ENCODE data around the gene ANO2.

The ANO2 gene

GRCh38 chr12:5969156-5969973 lies 24.3 kb upstream of the ANO2 start:
- no peak for ATAC-seq

GRCh38 chr12:5967645-5968415 lies 22.8 kb upstream of the ANO2 start:
- Mint-ChIP-seq H3K4me3 (no peak overlapping the region), H3K27me3 (peaks cover 9% of the 10 kb centered on the region), H3K9me3 (no peaks in the 10 kb centered on the region), H3K27ac (no peak overlapping the region), H3K4me1 (no peaks in the 10 kb centered on the region)
- DNase-seq (no peak), ATAC-seq (no peak)

More at GRCh38 chr12:5969156-5969973, 24.3 kb upstream of the ANO2 start:
- H3K9me3 Mint-ChIP-seq, result no peaks in the 10 kb centered on the region
- no peak overlapping the region for H3K4me3 Mint-ChIP-seq
- H3K27me3 Mint-ChIP-seq, result peaks cover 6% of the 10 kb centered on the region
- H3K4me1 Mint-ChIP-seq, result no peaks in the 10 kb centered on the region
- H3K27ac Mint-ChIP-seq, result no peak overlapping the region
- no peak for DNase-seq

- Mint-ChIP-seq H3K4me3 (no peak overlapping the region), H3K27ac (no peak overlapping the region), H3K27me3 (peaks cover 9% of the 10 kb centered on the region), H3K4me1 (no peaks in the 10 kb centered on the region), H3K9me3 (no peaks in the 10 kb centered on the region)
- no peak for DNase-seq
- ATAC-seq, result no peak
Measured at GRCh38 chr12:5966486-5967095, 21.5 kb upstream of the ANO2 start.

GRCh38 chr12:5965950-5966383 lies 20.9 kb upstream of the ANO2 start:
- Mint-ChIP-seq H3K4me1 (no peaks in the 10 kb centered on the region), H3K27me3 (peaks cover 9% of the 10 kb centered on the region), H3K4me3 (no peak overlapping the region), H3K27ac (peak overlapping the region in 1 of 2 donors; percentile 85), H3K9me3 (no peaks in the 10 kb centered on the region)
- peak; percentile 40 to 48 for DNase-seq
- peak; percentile 88 for ATAC-seq

- H3K4me3 Mint-ChIP-seq, result no peak overlapping the region
- no peaks in the 10 kb centered on the region for H3K9me3 Mint-ChIP-seq
- ATAC-seq, result no peak
- peak overlapping the region in 1 of 2 donors; percentile 85 for H3K27ac Mint-ChIP-seq
- H3K4me1 Mint-ChIP-seq, result no peaks in the 10 kb centered on the region
- H3K27me3 Mint-ChIP-seq, result peaks cover 9% of the 10 kb centered on the region
- DNase-seq, result no peak
Measured at GRCh38 chr12:5964913-5965900, 20.1 kb upstream of the ANO2 start.

GRCh38 chr12:5963515-5963914 lies 18.5 kb upstream of the ANO2 start:
- ATAC-seq, result no peak
- no peaks in the 10 kb centered on the region for H3K4me1 Mint-ChIP-seq

GRCh38 chr12:5960783-5961182 lies 15.7 kb upstream of the ANO2 start:
- Mint-ChIP-seq H3K27ac (no peak overlapping the region), H3K9me3 (no peaks in the 10 kb centered on the region), H3K4me3 (no peak overlapping the region), H3K4me1 (no peaks in the 10 kb centered on the region), H3K27me3 (peaks cover 9% of the 10 kb centered on the region)
- DNase-seq (no peak), ATAC-seq (no peak)

More at GRCh38 chr12:5963515-5963914, 18.5 kb upstream of the ANO2 start:
- Mint-ChIP-seq H3K27ac (no peak overlapping the region), H3K4me3 (no peak overlapping the region), H3K27me3 (peaks cover 9% of the 10 kb centered on the region), H3K9me3 (no peaks in the 10 kb centered on the region)
- no peak for DNase-seq

DNA sequence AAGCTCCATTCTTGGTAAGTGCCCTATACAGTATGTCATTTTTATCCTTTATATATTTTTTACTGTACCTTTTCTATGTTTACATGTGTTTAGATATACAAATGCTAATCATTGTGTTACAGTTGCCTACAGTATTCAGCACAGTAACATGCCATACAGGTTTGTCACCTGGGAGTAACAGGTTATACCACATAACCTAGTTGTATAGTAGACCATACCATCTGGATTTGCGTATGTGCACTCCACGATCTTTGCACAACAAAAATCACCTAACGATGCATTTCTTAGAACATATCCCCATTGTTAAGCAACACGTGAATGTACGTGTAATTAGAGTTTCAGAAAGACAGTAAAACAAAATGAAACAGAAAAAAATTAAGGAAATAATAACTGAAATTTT lies 11.9 kb upstream of the ANO2 start:
- DNase-seq (no peak), ATAC-seq (no peak)
- H3K4me1 Mint-ChIP-seq, result no peaks in the 10 kb centered on the region
- no peak overlapping the region for H3K27ac Mint-ChIP-seq
- no peak overlapping the region for H3K4me3 Mint-ChIP-seq
- H3K9me3 Mint-ChIP-seq, result no peaks in the 10 kb centered on the region
- peaks cover 25% of the 10 kb centered on the region for H3K27me3 Mint-ChIP-seq

- peaks cover 37% of the 10 kb centered on the region for H3K27me3 Mint-ChIP-seq
- H3K4me3 Mint-ChIP-seq, result no peak overlapping the region
- no peaks in the 10 kb centered on the region for H3K9me3 Mint-ChIP-seq
- no peak for DNase-seq
- ATAC-seq, result no peak
- H3K4me1 Mint-ChIP-seq, result no peaks in the 10 kb centered on the region
- H3K27ac Mint-ChIP-seq, result no peak overlapping the region
Measured at GRCh38 chr12:5954661-5955060, 9.6 kb upstream of the ANO2 start.

DNA sequence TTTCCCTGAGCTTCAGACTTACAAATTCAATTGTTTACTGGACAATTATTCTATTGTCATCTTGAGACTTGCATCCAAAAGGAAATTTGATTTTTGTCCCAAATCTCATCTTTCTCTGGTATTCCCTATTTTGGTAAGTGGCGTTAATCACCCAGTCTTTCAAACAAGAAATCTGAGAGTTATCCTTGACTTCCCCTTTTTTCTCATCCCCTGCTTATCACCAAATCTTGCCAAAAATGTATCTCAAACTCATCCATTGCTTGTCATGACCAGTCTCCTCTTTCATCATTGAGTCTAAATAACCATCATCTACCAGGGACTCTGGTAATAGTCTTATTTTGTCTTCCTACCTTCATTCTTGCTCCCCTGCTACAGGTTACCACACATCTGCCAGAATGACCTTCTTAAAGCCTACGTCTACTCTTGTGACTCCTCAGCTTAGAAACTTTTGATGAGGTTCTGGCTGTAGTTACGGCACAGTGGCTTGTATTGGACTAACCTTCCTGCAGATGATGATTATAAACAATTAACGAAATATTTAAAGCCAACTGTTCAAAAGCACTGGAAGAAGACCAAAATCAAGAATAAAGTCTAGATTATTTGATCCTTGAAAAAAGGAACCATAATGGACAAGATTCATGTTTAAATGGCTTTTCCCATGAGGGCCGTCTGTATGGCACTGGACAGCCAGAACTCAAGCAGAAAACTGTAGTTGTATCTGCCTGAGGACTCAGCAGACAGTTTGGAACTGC lies 9.0 kb upstream of the ANO2 start:
- H3K4me1 Mint-ChIP-seq, result no peaks in the 10 kb centered on the region
- no peak overlapping the region for H3K4me3 Mint-ChIP-seq
- H3K9me3 Mint-ChIP-seq, result no peaks in the 10 kb centered on the region
- no peak for DNase-seq
- ATAC-seq, result no peak
- no peak overlapping the region for H3K27ac Mint-ChIP-seq
- peaks cover 44% of the 10 kb centered on the region for H3K27me3 Mint-ChIP-seq

GRCh38 chr12:5952031-5952430 lies 7.0 kb upstream of the ANO2 start:
- DNase-seq (no peak), ATAC-seq (no peak)
- Mint-ChIP-seq H3K27ac (no peak overlapping the region), H3K4me1 (no peaks in the 10 kb centered on the region), H3K4me3 (no peak overlapping the region), H3K27me3 (peaks cover 61% of the 10 kb centered on the region), H3K9me3 (no peaks in the 10 kb centered on the region)

DNA sequence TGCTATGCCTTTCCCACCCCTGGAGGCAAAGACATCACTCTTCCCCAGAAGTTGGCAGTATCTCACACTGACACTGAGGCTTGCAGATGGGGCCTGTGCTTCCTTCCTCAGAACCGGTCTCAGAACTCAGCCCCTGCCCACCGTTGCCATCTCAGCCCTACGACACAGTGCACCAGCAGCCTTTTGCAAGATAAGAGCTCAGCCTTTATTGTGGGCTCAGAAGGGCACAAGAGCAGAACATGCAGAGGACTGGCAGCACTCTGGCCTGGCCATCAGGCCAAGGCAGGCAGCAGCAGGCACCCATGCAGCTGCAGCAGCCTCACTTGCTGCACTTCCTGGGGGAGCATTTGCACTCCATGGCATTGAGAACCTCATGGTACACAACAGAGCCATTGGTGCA lies 3.6 kb upstream of the ANO2 start:
- Mint-ChIP-seq H3K9me3 (no peaks in the 10 kb centered on the region), H3K4me3 (no peak overlapping the region), H3K4me1 (no peaks in the 10 kb centered on the region), H3K27ac (no peak overlapping the region), H3K27me3 (peaks cover 87% of the 10 kb centered on the region)
- ATAC-seq (no peak), DNase-seq (no peak)

- Mint-ChIP-seq H3K4me1 (no peaks in the 10 kb centered on the region), H3K9me3 (no peaks in the 10 kb centered on the region), H3K27me3 (peaks cover 83% of the 10 kb centered on the region), H3K4me3 (no peak overlapping the region), H3K27ac (no peak overlapping the region)
- no peak for DNase-seq
- ATAC-seq, result no peak
Measured at GRCh38 chr12:5947006-5947405, 1.9 kb upstream of the ANO2 start.

DNA sequence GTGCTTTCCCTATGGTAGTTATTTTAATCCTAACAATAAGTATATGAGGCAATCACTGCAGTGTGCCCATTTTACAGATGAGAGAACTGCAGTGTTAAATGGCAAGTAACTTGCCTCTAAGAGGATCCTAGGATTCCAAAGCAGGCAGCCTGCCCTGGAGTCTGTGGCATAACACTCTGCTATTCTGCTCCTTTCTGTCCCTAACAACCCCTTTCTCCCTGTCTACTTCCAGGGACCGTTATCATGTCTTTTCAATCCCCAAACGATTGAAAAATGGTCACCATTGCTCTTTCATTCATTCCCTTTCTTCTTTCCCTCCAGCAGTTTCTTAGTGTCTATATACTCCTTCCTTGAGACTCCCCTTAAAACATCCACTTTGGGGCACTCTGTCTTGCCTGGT lies 1.3 kb upstream of the ANO2 start:
- H3K4me3 Mint-ChIP-seq, result no peak overlapping the region
- H3K9me3 Mint-ChIP-seq, result no peaks in the 10 kb centered on the region
- DNase-seq (no peak), ATAC-seq (no peak)
- no peak overlapping the region for H3K27ac Mint-ChIP-seq
- no peaks in the 10 kb centered on the region for H3K4me1 Mint-ChIP-seq
- H3K27me3 Mint-ChIP-seq, result peaks cover 82% of the 10 kb centered on the region

Measured in stimulated activated naive CD8-positive, alpha-beta T cell treated with anti-CD3 and anti-CD28 coated beads, Interleukin-15, amount 100 ng/mL, for 72 hours (primary cell).